Activated T-helper 1 cell treated with anti-CD3 and anti-CD28 coated beads, Interleukin-12 subunit alpha, Interleukin-12 subunit beta, Interleukin-2, Interleukin-4 antibody, amounts not matched to agents 30 ng/mL and 10 ng/mL and 1 ng/mL, durations not matched to agents 14 hours and 24 hours and 36 hours (primary cell): ENCODE measurements around the gene NDST1. TPM values are rescaled to one million over a fixed set of nuclear protein-coding genes. Genes with fewer than 3 reads are reported as not detected.

ENCODE experiments used
- DNase-seq: peaks from one replicate; pipeline ENCODE4 v3.0.0; 2021; ENCODE audit warnings: low spot score
- H3K27ac Mint-ChIP-seq: one replicate; pipeline ENCODE4 v1.8.0; 2021; ENCODE audit warnings: mild to moderate bottlenecking, mixed read lengths
- H3K27me3 Mint-ChIP-seq: one replicate; pipeline ENCODE4 v1.8.0; 2022; ENCODE audit warnings: mild to moderate bottlenecking, moderate library complexity, mixed read lengths; ENCODE audit not compliant: insufficient read depth
- H3K36me3 Mint-ChIP-seq: one replicate; pipeline ENCODE4 v1.8.0; 2021; ENCODE audit warnings: low read depth, mixed read lengths
- H3K4me1 Mint-ChIP-seq: one replicate; pipeline ENCODE4 v1.8.0; 2021; ENCODE audit warnings: low read depth, mixed read lengths
- H3K4me3 Mint-ChIP-seq: one replicate; pipeline ENCODE4 v1.8.0; 2021; ENCODE audit warnings: mild to moderate bottlenecking, moderate library complexity, mixed read lengths
- H3K9me3 Mint-ChIP-seq: one replicate; pipeline ENCODE4 v1.8.0; 2021; ENCODE audit warnings: mixed read lengths
- intact Hi-C: fragments of 100-400 bp; cut with micrococcal nuclease; formaldehyde crosslinking; loops from one replicate; pipeline ENCODE4 v1.15.1; 2024
- total RNA-seq: library from RNA; stranded (reverse); gene quantifications from 2 replicates; pipeline ENCODE4 v1.2.3, GENCODE V29; 2022

Gene NDST1
- total RNA-seq, 1 donor from 2014 or later: 2.8 TPM

DNA sequence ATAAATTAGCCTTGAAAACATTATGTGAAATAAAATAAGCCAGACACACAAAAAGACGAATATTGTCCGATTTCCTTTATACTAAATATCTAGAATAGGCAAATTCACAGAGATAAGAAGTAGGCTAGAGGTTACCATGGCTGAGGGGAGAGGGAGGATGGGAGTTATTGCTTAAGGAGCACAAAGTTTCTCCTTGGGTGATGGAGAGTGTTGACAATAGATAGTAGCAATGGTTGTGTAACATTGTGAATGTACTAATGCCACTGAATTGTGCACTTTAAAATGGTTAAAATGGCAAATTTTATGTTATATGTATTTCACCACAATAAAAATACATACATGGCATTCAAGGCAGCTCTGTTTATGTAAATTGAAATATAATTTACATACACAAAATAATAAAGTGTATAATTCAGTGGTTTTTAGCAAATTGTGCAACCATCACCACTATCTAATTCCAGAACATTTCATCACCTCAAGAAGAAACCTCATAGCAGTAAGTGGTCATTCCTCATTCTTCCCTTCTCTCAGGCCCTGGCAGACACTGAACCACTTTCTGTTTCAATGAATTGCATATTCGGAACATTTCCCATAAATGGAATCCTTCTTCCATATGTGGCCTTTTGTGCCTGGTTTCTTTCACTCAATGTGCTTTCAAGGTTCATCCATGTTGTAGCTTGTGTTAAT is 59.2 kb downstream of the NDST1 start:
- no peak overlapping the region for H3K4me3 Mint-ChIP-seq
- intact Hi-C loops: no loop called here
- DNase-seq: no peak
- H3K4me1 Mint-ChIP-seq: no peaks in the 10 kb centered on the region
- H3K27me3 Mint-ChIP-seq: peaks cover 2% of the 10 kb centered on the region
- no peak overlapping the region for H3K27ac Mint-ChIP-seq
- no peaks in the 10 kb centered on the region for H3K9me3 Mint-ChIP-seq
- H3K36me3 Mint-ChIP-seq: no peaks in the 10 kb centered on the region

DNA sequence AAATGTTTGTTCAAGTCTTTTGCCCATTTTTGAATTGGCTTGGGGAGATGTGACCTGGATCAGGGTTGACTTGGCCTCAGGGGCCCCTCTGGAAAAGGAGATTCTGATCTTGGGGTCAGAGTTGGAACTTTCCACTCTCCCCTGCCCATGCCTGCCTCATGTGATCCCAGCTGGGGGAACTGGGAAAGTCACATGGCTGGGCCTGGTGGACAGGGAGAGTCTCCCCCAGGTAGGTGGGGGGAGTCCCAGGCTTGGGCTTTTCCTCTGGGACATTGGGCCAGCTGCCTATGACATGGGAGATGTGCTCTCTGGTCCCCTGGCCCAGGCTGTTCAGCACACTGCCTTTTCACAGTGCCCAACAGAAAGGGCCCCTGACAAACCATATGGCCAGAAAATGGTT is 60.7 kb downstream of the NDST1 start:
- Mint-ChIP-seq H3K27me3 (no peaks in the 10 kb centered on the region), H3K4me3 (no peak overlapping the region), H3K36me3 (no peaks in the 10 kb centered on the region), H3K27ac (no peak overlapping the region), H3K4me1 (no peaks in the 10 kb centered on the region), H3K9me3 (no peaks in the 10 kb centered on the region)
- no peak for DNase-seq
- intact Hi-C loops: no loop called here

DNA sequence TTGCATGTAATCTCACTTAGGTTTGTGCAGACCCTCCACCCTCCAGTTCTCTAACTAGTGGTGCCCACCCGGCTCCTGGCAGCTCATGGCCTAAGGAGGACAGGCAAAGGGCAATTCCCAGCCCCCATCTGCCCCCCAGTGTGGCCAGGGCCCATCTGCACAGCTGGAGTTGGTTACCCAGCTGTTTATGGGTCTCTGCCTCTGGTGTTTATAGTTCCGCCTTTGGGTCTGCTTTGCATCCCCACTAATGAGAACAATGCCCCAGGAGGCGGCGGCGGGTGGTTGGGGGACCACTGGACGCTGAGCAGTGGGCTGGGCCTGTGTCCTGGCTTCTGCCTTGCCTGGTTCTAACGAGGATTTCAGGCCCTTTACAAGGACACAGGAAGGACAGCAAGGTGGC is 62.4 kb downstream of the NDST1 start:
- H3K4me3 Mint-ChIP-seq: no peak overlapping the region
- intact Hi-C loops: no loop called here
- no peak for DNase-seq
- H3K27me3 Mint-ChIP-seq: no peaks in the 10 kb centered on the region
- H3K9me3 Mint-ChIP-seq: no peaks in the 10 kb centered on the region
- H3K27ac Mint-ChIP-seq: no peak overlapping the region
- no peaks in the 10 kb centered on the region for H3K4me1 Mint-ChIP-seq
- H3K36me3 Mint-ChIP-seq: no peaks in the 10 kb centered on the region

DNA sequence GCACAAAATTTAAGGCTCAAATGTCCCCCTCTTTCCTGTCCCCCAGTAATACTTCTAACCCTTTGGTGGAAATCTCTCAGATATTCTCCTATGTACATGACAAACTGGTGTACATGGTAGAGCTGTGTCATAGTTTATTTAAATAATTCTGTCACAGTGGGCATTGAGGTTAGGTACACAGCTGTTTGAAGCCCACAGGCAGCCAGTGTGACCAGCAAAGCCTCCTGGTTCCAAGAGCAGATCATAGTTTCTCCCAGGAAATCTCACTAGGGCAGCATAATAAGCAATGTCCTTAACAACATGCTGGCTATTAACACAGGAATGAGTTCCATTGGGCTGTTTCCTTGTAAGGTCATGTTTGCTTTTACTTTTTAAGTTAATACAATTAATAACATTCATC is 63.9 kb downstream of the NDST1 start:
- Mint-ChIP-seq H3K27me3 (no peaks in the 10 kb centered on the region), H3K36me3 (no peaks in the 10 kb centered on the region), H3K9me3 (no peaks in the 10 kb centered on the region), H3K4me3 (no peak overlapping the region), H3K27ac (no peak overlapping the region), H3K4me1 (no peaks in the 10 kb centered on the region)
- intact Hi-C loops: no loop called here
- no peak for DNase-seq

DNA sequence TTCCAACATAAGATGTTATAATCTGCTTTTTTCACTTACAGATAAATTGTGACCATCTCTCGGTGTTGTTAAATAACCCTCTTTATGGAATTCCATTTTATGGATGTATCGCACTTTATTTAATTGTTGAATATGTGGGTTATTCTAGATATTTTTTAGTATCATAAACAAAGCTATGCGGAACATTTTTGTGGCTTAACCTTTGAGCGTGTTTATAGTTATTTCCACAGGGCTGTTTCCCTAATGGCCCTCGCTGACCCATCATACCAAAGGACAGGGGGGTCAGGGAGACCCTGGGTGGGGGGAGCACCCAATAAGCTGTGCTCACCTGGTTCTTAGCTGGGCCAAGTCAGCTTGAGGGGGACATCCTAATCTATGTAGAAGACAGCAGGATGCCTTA is 65.3 kb downstream of the NDST1 start:
- DNase-seq: no peak
- H3K9me3 Mint-ChIP-seq: no peaks in the 10 kb centered on the region
- H3K4me1 Mint-ChIP-seq: no peaks in the 10 kb centered on the region
- H3K27ac Mint-ChIP-seq: no peak overlapping the region
- no peaks in the 10 kb centered on the region for H3K27me3 Mint-ChIP-seq
- no peak overlapping the region for H3K4me3 Mint-ChIP-seq
- intact Hi-C loops: no loop called here
- no peaks in the 10 kb centered on the region for H3K36me3 Mint-ChIP-seq

DNA sequence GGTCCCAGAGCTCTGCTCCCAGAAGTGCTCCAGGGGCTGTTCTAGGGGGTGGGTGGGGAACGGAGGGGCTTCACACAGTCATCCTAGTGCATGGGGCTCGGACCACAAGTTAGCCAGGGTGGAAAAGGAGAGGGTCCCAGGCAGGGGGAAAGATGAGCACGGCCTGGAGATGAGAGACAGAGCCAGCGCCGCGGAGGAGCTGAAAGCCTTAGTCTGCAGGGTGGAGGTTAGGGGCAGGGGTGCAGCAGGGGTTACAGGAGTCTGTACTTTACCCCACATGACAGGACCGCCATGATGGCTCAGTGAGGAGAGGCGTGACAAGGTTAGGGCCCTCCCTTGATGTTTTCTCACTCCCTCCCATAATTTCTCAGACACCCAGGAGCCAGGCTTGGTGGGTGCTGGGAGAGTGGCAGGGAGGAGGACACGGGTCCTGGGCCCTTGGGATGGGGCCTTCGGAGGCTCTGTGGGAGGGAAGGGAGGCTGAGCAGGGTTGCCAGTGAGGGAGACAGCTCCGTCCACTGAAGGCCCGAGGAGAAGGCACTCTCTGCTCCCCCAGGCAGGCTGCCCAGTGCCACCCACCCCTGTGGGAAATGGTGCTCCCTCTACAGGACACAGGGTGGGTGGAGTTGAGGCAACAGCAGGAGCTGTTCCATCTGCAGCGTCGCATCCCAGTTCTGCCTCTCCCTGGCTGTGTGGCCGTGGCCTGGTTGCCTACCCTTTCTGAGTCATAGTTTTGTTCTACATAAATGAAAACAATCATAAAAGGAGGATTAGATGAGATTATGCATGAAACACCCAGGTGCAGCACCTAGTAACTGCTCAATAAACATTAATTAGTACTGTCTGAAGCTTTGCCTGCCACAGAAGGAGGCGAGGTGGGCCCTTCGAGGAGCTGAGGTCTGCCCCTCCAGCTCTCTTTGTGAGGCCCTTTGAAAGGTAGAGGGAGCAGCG is 66.2 kb downstream of the NDST1 start:
- H3K9me3 Mint-ChIP-seq: no peaks in the 10 kb centered on the region
- no peaks in the 10 kb centered on the region for H3K27me3 Mint-ChIP-seq
- intact Hi-C loops: no loop called here
- DNase-seq: no peak
- H3K27ac Mint-ChIP-seq: no peak overlapping the region
- H3K4me3 Mint-ChIP-seq: no peak overlapping the region
- H3K36me3 Mint-ChIP-seq: no peaks in the 10 kb centered on the region
- no peaks in the 10 kb centered on the region for H3K4me1 Mint-ChIP-seq

DNA sequence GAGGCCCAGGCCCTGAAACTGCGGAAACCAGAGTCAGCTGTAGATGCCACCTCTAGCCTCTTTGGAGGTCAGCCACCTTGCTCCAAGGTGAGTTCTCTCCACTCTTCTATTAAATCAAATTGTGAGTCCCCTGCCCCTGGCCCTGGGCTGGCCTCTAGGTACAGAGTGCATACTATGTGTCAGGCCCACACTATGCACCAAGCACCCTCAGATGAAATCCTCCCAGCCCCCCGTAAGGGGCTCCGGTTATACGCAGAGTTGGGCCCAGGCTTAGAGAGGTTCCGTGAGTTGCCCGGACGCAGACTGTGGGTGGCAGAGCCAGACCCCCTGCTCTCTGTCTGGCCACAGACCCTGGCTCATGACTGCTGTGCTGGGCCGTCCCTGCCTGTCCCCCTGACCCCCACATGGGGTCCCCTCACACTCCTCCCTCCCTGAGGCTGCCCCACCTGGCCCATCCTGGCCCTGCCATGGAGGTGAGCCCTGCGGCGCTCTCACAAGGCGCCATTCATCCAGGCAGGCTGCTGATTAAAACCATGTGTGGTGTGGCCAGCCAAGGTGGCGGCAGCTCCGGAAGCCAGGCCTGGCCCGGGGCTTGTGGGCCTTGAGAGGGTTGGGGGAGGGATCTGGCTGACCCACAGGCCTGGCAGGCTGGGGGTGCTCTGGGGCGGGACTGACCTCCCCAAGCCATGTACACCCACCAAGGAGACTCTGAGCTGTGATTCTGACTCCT is 67.1 kb downstream of the NDST1 start:
- Mint-ChIP-seq H3K36me3 (no peaks in the 10 kb centered on the region), H3K27me3 (no peaks in the 10 kb centered on the region), H3K27ac (no peak overlapping the region), H3K4me3 (no peak overlapping the region), H3K4me1 (no peaks in the 10 kb centered on the region), H3K9me3 (no peaks in the 10 kb centered on the region)
- intact Hi-C loops: no loop called here
- DNase-seq: no peak

DNA sequence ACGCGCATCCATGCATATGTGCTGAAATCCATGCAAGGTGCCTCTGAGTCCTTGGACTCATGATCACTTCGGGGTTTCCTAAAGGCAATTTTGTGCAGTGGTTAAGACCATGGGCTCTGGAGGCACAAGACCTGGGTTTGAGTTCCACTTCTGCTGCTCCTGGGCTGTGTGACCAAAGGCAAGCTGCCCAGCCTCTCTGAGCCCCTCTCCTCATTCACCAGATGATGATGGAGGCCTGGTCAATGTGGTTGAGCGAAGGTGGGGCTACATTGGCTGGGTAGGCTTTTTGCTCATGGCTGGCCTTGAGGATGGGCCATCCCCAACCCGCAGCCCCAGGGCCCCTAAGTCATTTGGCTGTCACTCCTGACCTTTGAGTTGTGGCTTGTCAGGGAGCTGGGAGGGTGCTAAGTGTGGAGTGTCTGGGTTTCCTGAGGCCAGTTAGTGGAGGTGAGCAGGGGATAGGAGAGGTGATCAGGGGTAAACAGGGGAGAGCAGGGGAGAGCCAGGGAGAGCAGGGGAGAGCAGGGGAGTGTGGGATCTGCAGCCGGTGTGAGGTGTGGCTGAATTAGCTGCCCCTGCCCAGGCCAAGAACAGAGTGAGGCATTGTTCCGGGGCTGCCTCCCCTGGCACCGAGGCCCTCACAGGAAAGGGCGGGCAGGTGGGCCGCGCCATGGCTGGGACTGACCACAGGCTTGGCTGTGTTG is 68.0 kb downstream of the NDST1 start:
- H3K27ac Mint-ChIP-seq: no peak overlapping the region
- no peaks in the 10 kb centered on the region for H3K9me3 Mint-ChIP-seq
- no peaks in the 10 kb centered on the region for H3K4me1 Mint-ChIP-seq
- DNase-seq: no peak
- peaks cover 2% of the 10 kb centered on the region for H3K27me3 Mint-ChIP-seq
- H3K36me3 Mint-ChIP-seq: no peaks in the 10 kb centered on the region
- intact Hi-C loops: no loop called here
- H3K4me3 Mint-ChIP-seq: no peak overlapping the region

DNA sequence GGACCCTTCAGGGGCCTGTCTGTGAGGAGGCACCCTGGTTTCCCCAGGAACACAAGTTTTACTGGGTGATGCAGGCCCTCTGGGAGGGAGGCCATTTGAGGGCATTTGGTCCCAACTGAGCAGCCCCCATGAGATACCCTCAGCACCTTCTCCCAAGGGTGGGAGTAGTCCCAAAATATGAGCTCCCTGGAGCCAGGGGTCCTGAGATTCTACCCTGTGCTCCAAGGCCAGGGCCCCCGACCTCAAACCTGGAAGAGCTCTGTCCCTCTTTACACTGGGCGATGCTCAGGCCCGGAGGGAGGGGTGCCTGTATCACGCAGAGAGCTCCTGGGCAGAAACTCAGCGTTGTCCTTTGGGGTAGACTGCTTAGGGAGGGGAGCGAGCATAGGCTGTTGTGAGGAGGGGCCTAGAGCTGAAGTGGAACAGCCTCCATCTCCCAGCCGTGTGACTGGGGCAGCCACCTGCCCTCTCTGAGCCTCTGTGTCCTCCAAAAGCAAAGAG is 68.6 kb downstream of the NDST1 start:
- no peak for DNase-seq
- peaks cover 7% of the 10 kb centered on the region for H3K27me3 Mint-ChIP-seq
- H3K36me3 Mint-ChIP-seq: no peaks in the 10 kb centered on the region
- no peaks in the 10 kb centered on the region for H3K9me3 Mint-ChIP-seq
- H3K27ac Mint-ChIP-seq: no peak overlapping the region
- no peak overlapping the region for H3K4me3 Mint-ChIP-seq
- intact Hi-C loops: no loop called here
- no peaks in the 10 kb centered on the region for H3K4me1 Mint-ChIP-seq

DNA sequence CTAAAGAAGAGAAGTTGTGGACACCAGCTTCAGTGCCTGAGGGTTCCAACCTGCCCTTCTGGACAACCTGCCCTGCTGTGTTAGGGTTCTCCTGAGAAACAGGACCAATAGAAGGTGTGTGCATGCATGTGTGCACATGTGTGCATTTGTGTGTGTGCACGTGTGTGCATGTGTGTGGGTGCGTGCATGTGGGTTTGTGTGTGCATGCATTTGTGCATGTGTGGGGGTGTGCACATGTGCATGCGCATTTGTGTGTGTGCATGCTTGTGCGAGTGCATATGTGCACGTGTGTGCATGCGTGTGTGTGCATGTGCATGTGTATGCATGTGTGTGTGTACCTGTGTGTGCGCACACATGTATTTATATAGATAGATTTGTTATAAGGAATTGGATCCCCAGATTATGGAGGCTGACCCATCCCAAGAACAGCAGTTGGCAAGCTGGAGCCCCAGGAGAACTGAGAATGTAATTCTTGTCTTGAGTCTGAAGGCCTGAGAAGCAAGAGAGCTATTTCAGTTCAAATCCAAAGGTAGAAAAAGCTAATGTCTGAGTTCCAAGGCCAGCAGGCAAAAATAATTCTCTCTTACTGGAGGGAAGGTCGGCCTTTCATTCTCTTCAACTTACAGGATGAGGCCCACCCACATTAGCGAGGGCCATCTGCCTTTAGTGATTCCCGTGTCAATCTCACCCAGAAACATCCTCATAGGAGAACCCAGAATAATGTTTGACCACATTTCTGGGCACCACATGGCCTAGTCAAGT is 69.6 kb downstream of the NDST1 start:
- H3K27ac Mint-ChIP-seq: no peak overlapping the region
- DNase-seq: no peak
- H3K4me3 Mint-ChIP-seq: no peak overlapping the region
- H3K9me3 Mint-ChIP-seq: no peaks in the 10 kb centered on the region
- peaks cover 13% of the 10 kb centered on the region for H3K27me3 Mint-ChIP-seq
- no peaks in the 10 kb centered on the region for H3K36me3 Mint-ChIP-seq
- intact Hi-C loops: no loop called here
- no peaks in the 10 kb centered on the region for H3K4me1 Mint-ChIP-seq

DNA sequence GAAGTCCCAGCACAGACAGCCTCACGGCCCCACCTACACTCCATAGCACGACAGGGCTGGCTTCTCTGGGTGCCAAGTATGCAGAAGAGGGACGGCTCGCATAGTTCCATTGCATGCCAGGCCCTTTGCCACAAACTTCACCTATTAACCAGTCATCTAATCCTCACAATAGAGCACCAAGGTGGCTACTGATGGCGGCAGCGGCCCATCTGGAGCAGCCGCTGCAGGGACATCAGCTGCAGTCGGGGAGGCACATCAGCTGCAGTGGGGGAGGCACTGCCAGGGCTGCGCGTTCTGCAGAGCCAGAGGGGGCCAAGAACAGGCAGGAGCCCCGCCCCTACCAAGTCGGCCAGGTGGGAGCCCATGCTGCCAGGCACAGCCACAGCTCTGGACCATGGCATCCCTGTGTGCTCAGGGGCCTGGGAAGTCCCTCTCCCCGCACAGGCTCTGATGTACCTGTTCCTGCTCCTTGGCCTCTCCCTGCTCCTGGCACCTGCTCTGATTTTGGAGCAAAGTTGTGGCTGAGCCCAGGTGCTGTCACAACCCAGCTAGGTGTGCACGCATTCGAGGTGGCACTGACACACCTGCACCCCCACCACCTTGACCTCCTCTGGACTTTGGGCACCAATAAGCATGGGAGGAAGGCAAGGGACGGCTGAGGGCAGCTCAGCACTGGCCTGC is 71.0 kb downstream of the NDST1 start:
- Mint-ChIP-seq H3K27me3 (peaks cover 13% of the 10 kb centered on the region), H3K27ac (no peak overlapping the region), H3K4me1 (no peaks in the 10 kb centered on the region), H3K4me3 (no peak overlapping the region), H3K9me3 (no peaks in the 10 kb centered on the region), H3K36me3 (no peaks in the 10 kb centered on the region)
- intact Hi-C loops: no loop called here
- no peak for DNase-seq
